ENCODE results near the gene RORB.

GRCh38 chr9:74711341-74711740 lies 214.2 kb downstream of the RORB start:
- TF ChIP-seq FOXP4 (CRISPR knock-in tag; IDR thresholded peaks at IDR 0.05), result no peak
- TF ChIP-seq, protein P1, sequence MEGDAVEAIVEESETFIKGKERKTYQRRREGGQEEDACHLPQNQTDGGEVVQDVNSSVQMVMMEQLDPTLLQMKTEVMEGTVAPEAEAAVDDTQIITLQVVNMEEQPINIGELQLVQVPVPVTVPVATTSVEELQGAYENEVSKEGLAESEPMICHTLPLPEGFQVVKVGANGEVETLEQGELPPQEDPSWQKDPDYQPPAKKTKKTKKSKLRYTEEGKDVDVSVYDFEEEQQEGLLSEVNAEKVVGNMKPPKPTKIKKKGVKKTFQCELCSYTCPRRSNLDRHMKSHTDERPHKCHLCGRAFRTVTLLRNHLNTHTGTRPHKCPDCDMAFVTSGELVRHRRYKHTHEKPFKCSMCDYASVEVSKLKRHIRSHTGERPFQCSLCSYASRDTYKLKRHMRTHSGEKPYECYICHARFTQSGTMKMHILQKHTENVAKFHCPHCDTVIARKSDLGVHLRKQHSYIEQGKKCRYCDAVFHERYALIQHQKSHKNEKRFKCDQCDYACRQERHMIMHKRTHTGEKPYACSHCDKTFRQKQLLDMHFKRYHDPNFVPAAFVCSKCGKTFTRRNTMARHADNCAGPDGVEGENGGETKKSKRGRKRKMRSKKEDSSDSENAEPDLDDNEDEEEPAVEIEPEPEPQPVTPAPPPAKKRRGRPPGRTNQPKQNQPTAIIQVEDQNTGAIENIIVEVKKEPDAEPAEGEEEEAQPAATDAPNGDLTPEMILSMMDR (IDR thresholded peaks at IDR 0.05), result no peak
- TF ChIP-seq ZNF425 (CRISPR knock-in tag; conservative IDR thresholded peaks at IDR 0.05), result no peak
- no peak for TF ChIP-seq AFF4 (CRISPR knock-in tag; IDR thresholded peaks at IDR 0.05; ENCODE audit: borderline replicate concordance)
- TF ChIP-seq, protein P2, sequence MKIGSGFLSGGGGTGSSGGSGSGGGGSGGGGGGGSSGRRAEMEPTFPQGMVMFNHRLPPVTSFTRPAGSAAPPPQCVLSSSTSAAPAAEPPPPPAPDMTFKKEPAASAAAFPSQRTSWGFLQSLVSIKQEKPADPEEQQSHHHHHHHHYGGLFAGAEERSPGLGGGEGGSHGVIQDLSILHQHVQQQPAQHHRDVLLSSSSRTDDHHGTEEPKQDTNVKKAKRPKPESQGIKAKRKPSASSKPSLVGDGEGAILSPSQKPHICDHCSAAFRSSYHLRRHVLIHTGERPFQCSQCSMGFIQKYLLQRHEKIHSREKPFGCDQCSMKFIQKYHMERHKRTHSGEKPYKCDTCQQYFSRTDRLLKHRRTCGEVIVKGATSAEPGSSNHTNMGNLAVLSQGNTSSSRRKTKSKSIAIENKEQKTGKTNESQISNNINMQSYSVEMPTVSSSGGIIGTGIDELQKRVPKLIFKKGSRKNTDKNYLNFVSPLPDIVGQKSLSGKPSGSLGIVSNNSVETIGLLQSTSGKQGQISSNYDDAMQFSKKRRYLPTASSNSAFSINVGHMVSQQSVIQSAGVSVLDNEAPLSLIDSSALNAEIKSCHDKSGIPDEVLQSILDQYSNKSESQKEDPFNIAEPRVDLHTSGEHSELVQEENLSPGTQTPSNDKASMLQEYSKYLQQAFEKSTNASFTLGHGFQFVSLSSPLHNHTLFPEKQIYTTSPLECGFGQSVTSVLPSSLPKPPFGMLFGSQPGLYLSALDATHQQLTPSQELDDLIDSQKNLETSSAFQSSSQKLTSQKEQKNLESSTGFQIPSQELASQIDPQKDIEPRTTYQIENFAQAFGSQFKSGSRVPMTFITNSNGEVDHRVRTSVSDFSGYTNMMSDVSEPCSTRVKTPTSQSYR (CRISPR knock-in tag; IDR thresholded peaks at IDR 0.05), result no peak
- TF ChIP-seq, protein P3, sequence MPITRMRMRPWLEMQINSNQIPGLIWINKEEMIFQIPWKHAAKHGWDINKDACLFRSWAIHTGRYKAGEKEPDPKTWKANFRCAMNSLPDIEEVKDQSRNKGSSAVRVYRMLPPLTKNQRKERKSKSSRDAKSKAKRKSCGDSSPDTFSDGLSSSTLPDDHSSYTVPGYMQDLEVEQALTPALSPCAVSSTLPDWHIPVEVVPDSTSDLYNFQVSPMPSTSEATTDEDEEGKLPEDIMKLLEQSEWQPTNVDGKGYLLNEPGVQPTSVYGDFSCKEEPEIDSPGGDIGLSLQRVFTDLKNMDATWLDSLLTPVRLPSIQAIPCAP (CRISPR knock-in tag; IDR thresholded peaks at IDR 0.05), result no peak
- TF ChIP-seq SP1 (CRISPR knock-in tag; conservative IDR thresholded peaks at IDR 0.05), result no peak
- no peak for TF ChIP-seq MXD4 (CRISPR knock-in tag; IDR thresholded peaks at IDR 0.05; ENCODE audit: borderline replicate concordance)
